ENCODE results near the gene KLHL26.

GRCh38 chr19:18636183-18636968 is 452 bp upstream of the KLHL26 start:
- no peak; a peak in 1 of 6 replicates for TF ChIP-seq CTCF (IDR thresholded peaks at IDR 0.05 in 2 of 3, conservative IDR thresholded peaks at IDR 0.05 in 1 of 3; ENCODE audit: insufficient read depth in 2 of 3, low read depth in 1 of 3, low read length in 3 of 3)
- no peak for TF ChIP-seq ELK1 (CRISPR knock-in tag; IDR thresholded peaks at IDR 0.05)
